Vagina (tissue), 2 donors: Measurements from ENCODE around the gene CHRM1.

Source experiments
- POLR2A ChIP-seq, 2 donors: fragments of 450-650 bp; IDR thresholded peaks; one replicate each; pipeline ENCODE4 v1.6.1; 2017; ENCODE audit warnings: antibody characterized with exemption in 2 of 2, mild to moderate bottlenecking in 2 of 2, moderate library complexity in 2 of 2
- POLR2AphosphoS5 ChIP-seq, 2 donors: sonication (generic); formaldehyde crosslinking; IDR thresholded peaks; one replicate each; pipeline ENCODE4 v1.9.0; 2017; ENCODE audit warnings: antibody characterized with exemption in 2 of 2, mild to moderate bottlenecking in 2 of 2, low read depth in 1 of 2; ENCODE audit not compliant: insufficient read depth in 1 of 2

GRCh38 chr11:62953811-62954210 lies 32.6 kb upstream of the CHRM1 start:
- no peak for TF ChIP-seq POLR2AphosphoS5 (IDR thresholded peaks at IDR 0.05; ENCODE audit: insufficient read depth in 1 of 2, low read depth in 1 of 2)
- TF ChIP-seq POLR2A (IDR thresholded peaks at IDR 0.05), result no peak
